Spleen (tissue), 11 donors: ENCODE results near the gene DNM3. TPM values are rescaled to one million over a fixed set of nuclear protein-coding genes. Genes with fewer than 3 reads are reported as not detected.

ENCODE experiments used
- DNase-seq: peaks from one replicate; pipeline ENCODE4 v3.0.0-alpha.2; 2020
- H3K27ac ChIP-seq, 8 donors: fragments of 200-600 bp; sonication (generic) in 7 of 8; 1 replicate in 4 of 8; 2 replicates in 4 of 8; pipeline versions ENCODE4 v1.5.0 to v1.8.0; 2016 to 2021; ENCODE audit warnings: inconsistent platforms in 4 of 8, mild to moderate bottlenecking in 4 of 8, moderate library complexity in 1 of 8
- H3K27me3 ChIP-seq, 7 donors: fragments of 200-600 bp; sonication (generic) in 6 of 7; replicated peaks in 1 of 7; 1 replicate in 4 of 7; 2 replicates in 3 of 7; pipeline versions ENCODE4 v1.5.0 to v1.8.0; 2016 to 2021; ENCODE audit warnings: inconsistent platforms in 3 of 7, mild to moderate bottlenecking in 1 of 7
- H3K36me3 ChIP-seq, 6 donors: fragments of 200-600 bp; sonication (generic) in 5 of 6; 1 replicate in 4 of 6; 2 replicates in 2 of 6; pipeline versions ENCODE4 v1.5.0 to v1.8.0; 2016 to 2021; ENCODE audit warnings: inconsistent platforms in 2 of 6
- H3K4me1 ChIP-seq, 6 donors: fragments of 200-600 bp; sonication (generic) in 5 of 6; 1 replicate in 3 of 6; 2 replicates in 3 of 6; pipeline versions ENCODE4 v1.5.0 to v1.8.0; 2016 to 2021; ENCODE audit warnings: inconsistent platforms in 3 of 6
- H3K4me3 ChIP-seq, 8 donors: fragments of 200-600 bp; sonication (generic) in 7 of 8; 1 replicate in 4 of 8; 2 replicates in 4 of 8; pipeline versions ENCODE4 v1.5.0 to v1.8.0; 2016 to 2021; ENCODE audit warnings: inconsistent platforms in 4 of 8, mild to moderate bottlenecking in 4 of 8, moderate library complexity in 2 of 8
- H3K9me3 ChIP-seq, 8 donors: fragments of 200-600 bp; sonication (generic) in 7 of 8; 1 replicate in 4 of 8; 2 replicates in 4 of 8; pipeline versions ENCODE4 v1.5.0 to v1.8.0; 2016 to 2021; ENCODE audit warnings: inconsistent platforms in 4 of 8
- POLR2A ChIP-seq, 3 donors: fragments of 450-650 bp; IDR thresholded peaks; one replicate each; pipeline ENCODE4 v1.5.1; 2017; ENCODE audit warnings: antibody characterized with exemption in 3 of 3, mild to moderate bottlenecking in 1 of 3
- POLR2AphosphoS5 ChIP-seq, 3 donors: sonication (generic); formaldehyde crosslinking; IDR thresholded peaks; one replicate each; pipeline ENCODE4 v1.5.1; 2017; ENCODE audit warnings: antibody characterized with exemption in 3 of 3
- WGBS, 5 donors: extraction: QIAGEN DNeasy Blood & Tissue Kit in 3 of 5; methylation state at CpG; one replicate each; pipeline versions ENCODE4 v1.1.5 to v1.1.7; 2013 to 2018; 5-methylcytosine and 5-hydroxymethylcytosine counted together
- intact Hi-C: fragments of 100-400 bp; cut with DNase I; formaldehyde crosslinking; loops from one replicate; pipeline ENCODE4 v1.15.0; 2023; ENCODE audit warnings: low total_unique reads
- polyA plus RNA-seq, 3 donors: library from polyadenylated mRNA; stranded (reverse); fragments of 200-250 nt; gene quantifications; one replicate each; pipeline ENCODE4 v1.2.1, GENCODE V29; 2013
- total RNA-seq, 7 donors: library from RNA; depleted of rRNA in 3 of 7; stranded (reverse); fragments of >200 nt in 3 of 7; fragmentation: NEBNext Ultra II Directional in 4 of 7; extraction: Animal tissue kit (Norgen Biotek cat#: 25700) in 4 of 7; gene quantifications; one replicate each; pipeline versions ENCODE4 v1.1.0 to v1.2.1, GENCODE V29; 2016 to 2021
- TF ChIP-seq, protein P1 (sequence below), 11 experiments: fragments of 200-600 bp in 7 of 11; fragments of 450-650 bp in 4 of 11; sonication (generic) in 4 of 11; IDR thresholded peaks in 8 of 11; conservative IDR thresholded peaks in 3 of 11; 1 replicate in 7 of 11; 2 replicates in 4 of 11; pipeline versions ENCODE4 v1.4.0 to v1.8.0; 2016 to 2021; ENCODE audit warnings: antibody characterized with exemption in 11 of 11, inconsistent platforms in 4 of 11, mild to moderate bottlenecking in 1 of 11
- donor health status: healthy with polysubstance abuse.
- donor health status: DM: no; HTN: no; CAD: no; lungs with moderate emphysema.
- donor health status: DM: no; HTN: no; CAD: no.
- donor health status: Bipolar disorder and iron deficiency.
- donor health status: healthy.
- donor health status: DM: no; HTN: no; CAD: no.
- donor health status: DM: yes; HTN: yes; CAD: no.

Gene DNM3
- total and polyA plus RNA-seq, 10 donors = 0.61 to 10.2 (median 4.9) TPM

DNA sequence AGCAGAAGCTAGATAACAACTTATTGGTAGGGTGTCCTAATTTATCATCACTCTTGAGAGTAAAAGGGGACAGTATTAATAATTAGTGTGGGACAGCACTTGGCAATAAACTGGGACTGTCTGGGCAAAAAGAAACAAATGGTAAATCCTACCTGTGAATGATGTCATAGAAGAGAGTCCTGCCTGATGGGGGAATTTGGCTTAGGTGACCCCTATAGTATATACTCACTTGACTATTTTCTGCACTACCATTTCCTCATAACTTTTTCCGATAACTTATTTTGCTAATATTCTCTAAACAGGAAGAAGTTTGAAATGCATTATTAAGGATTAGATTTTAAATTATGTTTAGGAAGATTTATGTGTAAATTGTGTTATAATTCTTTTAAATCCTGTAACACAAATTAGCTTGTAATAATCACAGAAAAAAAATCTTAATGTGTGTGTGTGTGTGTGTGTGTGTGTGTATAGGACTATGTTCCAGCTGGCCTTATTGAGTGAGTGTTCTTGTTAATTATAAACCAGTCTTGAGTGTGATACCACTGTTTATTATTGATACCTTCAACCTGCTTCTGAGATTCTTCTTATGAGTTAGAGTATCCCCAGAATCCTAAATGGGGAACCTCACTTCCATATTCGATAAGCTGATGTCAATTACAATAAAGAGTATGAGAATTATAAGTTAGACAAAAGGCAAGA is 435.0 kb downstream of the DNM3 start:
- intact Hi-C loops = no loop called here
- Histone ChIP-seq H3K27ac (no peak overlapping the region), H3K4me3 (no peak overlapping the region), H3K4me1 (no peaks in the 10 kb centered on the region), H3K27me3 (no peaks in the 10 kb centered on the region), H3K9me3 (no peaks in the 10 kb centered on the region), H3K36me3 (no peaks in the 10 kb centered on the region)
- TF ChIP-seq, protein P1, sequence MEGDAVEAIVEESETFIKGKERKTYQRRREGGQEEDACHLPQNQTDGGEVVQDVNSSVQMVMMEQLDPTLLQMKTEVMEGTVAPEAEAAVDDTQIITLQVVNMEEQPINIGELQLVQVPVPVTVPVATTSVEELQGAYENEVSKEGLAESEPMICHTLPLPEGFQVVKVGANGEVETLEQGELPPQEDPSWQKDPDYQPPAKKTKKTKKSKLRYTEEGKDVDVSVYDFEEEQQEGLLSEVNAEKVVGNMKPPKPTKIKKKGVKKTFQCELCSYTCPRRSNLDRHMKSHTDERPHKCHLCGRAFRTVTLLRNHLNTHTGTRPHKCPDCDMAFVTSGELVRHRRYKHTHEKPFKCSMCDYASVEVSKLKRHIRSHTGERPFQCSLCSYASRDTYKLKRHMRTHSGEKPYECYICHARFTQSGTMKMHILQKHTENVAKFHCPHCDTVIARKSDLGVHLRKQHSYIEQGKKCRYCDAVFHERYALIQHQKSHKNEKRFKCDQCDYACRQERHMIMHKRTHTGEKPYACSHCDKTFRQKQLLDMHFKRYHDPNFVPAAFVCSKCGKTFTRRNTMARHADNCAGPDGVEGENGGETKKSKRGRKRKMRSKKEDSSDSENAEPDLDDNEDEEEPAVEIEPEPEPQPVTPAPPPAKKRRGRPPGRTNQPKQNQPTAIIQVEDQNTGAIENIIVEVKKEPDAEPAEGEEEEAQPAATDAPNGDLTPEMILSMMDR (IDR thresholded peaks at IDR 0.05 in 8 of 11, conservative IDR thresholded peaks at IDR 0.05 in 3 of 11) = no peak
- no peak for TF ChIP-seq POLR2AphosphoS5 (IDR thresholded peaks at IDR 0.05)
- no peak for TF ChIP-seq POLR2A (IDR thresholded peaks at IDR 0.05)
- 45 to 49% (median 48%) methylated on average over 2 of the region's 2 CpGs for WGBS, 5 donors
- no peak for DNase-seq

DNA sequence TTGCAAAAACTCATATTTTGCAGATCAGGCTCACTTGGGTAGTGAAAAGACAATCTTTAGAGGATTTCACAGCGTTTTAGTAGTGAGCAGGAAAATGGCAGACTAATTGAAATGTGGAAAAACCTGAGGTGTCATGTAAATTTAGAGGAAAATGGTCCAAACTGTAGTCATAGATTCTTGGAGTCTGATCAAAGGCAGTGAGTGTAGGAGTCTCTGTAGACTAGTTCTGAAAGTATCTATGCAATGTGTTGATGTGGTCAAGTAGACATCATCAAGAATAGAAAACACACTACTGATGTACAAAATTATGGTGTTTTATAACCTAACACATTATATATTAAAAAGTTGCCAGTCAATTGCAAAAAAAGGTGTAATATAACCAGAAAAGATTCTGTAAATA is 436.0 kb downstream of the DNM3 start:
- intact Hi-C loops = no loop called here
- no peaks in the 10 kb centered on the region for H3K27me3 ChIP-seq

DNA sequence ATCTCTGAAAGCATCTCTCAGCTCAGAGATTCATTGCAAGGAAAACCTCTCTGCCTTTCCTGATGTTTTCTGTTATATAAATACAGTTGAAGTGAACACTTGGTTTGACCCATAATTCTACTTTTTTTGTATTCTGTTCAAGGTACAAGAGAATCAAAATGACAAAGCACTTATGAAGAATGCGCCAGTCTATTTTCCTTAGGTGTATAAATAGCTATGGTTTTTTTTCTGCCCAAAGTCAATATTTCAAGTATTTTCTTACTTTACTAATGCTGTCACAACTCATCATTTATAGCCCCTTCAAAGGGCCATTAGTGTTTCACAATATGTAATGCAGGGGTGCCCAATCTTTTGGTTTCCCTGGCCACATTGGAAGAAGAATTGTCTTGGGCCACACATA is 436.7 kb downstream of the DNM3 start:
- WGBS, 5 donors = 92 to 100% (median 96%) methylated on average over 1 of the region's 1 CpG
- DNase-seq = no peak
- no peaks in the 10 kb centered on the region for H3K27me3 ChIP-seq
- no peak overlapping the region for H3K4me3 ChIP-seq
- no peak for TF ChIP-seq POLR2AphosphoS5 (IDR thresholded peaks at IDR 0.05)
- no peak for TF ChIP-seq POLR2A (IDR thresholded peaks at IDR 0.05)
- no peaks in the 10 kb centered on the region for H3K9me3 ChIP-seq
- H3K36me3 ChIP-seq = no peaks in the 10 kb centered on the region
- intact Hi-C loops = no loop called here
- H3K4me1 ChIP-seq = no peaks in the 10 kb centered on the region
- no peak overlapping the region for H3K27ac ChIP-seq

More for the DNA sequence above, 436.0 kb downstream of the DNM3 start:
- no peaks in the 10 kb centered on the region for H3K36me3 ChIP-seq
- no peaks in the 10 kb centered on the region for H3K4me1 ChIP-seq
- H3K9me3 ChIP-seq = no peaks in the 10 kb centered on the region
- no peak for DNase-seq
- H3K4me3 ChIP-seq = no peak overlapping the region
- WGBS, 5 donors = 80 to 92% (median 80%) methylated on average over 1 of the region's 1 CpG
- H3K27ac ChIP-seq = no peak overlapping the region
- TF ChIP-seq, protein P1 (IDR thresholded peaks at IDR 0.05 in 8 of 11, conservative IDR thresholded peaks at IDR 0.05 in 3 of 11) = no peak
- TF ChIP-seq POLR2A (IDR thresholded peaks at IDR 0.05) = no peak
- TF ChIP-seq POLR2AphosphoS5 (IDR thresholded peaks at IDR 0.05) = no peak

DNA sequence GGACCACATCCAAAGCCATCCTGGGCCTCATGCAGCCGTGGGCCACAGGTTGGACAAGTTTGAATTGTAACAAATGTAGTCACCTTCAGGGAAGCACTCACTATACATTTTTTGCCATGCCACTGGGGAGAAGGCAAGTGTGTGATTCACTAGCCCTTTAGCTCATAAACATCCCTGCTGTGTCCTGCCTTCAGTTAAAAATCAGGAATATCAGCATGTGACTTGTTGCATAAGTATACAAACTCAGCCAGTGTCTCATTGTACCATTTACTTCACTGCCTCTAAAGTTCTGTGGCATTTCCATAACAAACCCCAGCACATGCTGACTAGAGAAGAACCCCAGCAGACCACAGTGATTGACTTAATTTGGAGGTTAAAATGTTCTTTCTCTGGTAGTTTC is 437.2 kb downstream of the DNM3 start:
- H3K36me3 ChIP-seq = no peaks in the 10 kb centered on the region
- intact Hi-C loops = no loop called here

More for the DNA sequence above, 437.2 kb downstream of the DNM3 start:
- Histone ChIP-seq H3K9me3 (no peaks in the 10 kb centered on the region), H3K27me3 (no peaks in the 10 kb centered on the region), H3K4me3 (no peak overlapping the region), H3K4me1 (no peaks in the 10 kb centered on the region), H3K27ac (no peak overlapping the region)
- TF ChIP-seq POLR2A (IDR thresholded peaks at IDR 0.05) (no peak), POLR2AphosphoS5 (IDR thresholded peaks at IDR 0.05) (no peak)
- TF ChIP-seq, protein P1 (IDR thresholded peaks at IDR 0.05 in 8 of 11, conservative IDR thresholded peaks at IDR 0.05 in 3 of 11) = no peak
- no peak for DNase-seq
- 87 to 95% (median 90%) methylated on average over 1 of the region's 1 CpG for WGBS, 5 donors
